Dermis blood vessel endothelial cell (primary cell): ENCODE measurements around the gene TGM6. TPM values are rescaled to one million over a fixed set of nuclear protein-coding genes. Genes with fewer than 3 reads are reported as not detected.

Experiments used
- DNase-seq: peaks from one replicate; pipeline ENCODE4 v3.0.0; 2010
- total RNA-seq: library from RNA; depleted of rRNA; stranded (reverse); fragments of >200 nt; gene quantifications from 2 replicates; pipeline ENCODE4 v1.2.3, GENCODE V29; 2014

Gene TGM6
- total RNA-seq, 1 donor from 2014 or later = not detected

- DNase-seq = no peak
Measured at GRCh38 chr20:2365091-2365490, 15.6 kb upstream of the TGM6 start.

- DNase-seq = no peak
Measured at GRCh38 chr20:2365666-2366065, 15.0 kb upstream of the TGM6 start.

GRCh38 chr20:2368621-2369020 lies 12.1 kb upstream of the TGM6 start:
- DNase-seq = no peak

GRCh38 chr20:2373098-2373497 lies 7.6 kb upstream of the TGM6 start:
- no peak for DNase-seq

GRCh38 chr20:2374346-2375125 lies 6.2 kb upstream of the TGM6 start:
- DNase-seq = no peak

- DNase-seq = no peak
Measured at GRCh38 chr20:2378893-2379292, 1.8 kb upstream of the TGM6 start.

GRCh38 chr20:2379511-2380229 lies 1.0 kb upstream of the TGM6 start:
- no peak for DNase-seq

- no peak for DNase-seq
Measured at GRCh38 chr20:2381303-2381702, 602 bp downstream of the TGM6 start.

GRCh38 chr20:2382833-2383232 lies 2.1 kb downstream of the TGM6 start:
- no peak for DNase-seq

GRCh38 chr20:2385026-2385425 lies 4.3 kb downstream of the TGM6 start:
- no peak for DNase-seq

GRCh38 chr20:2385496-2385895 lies 4.8 kb downstream of the TGM6 start:
- DNase-seq = no peak

- peak; percentile 24 for DNase-seq
Measured at GRCh38 chr20:2386516-2387179, 5.9 kb downstream of the TGM6 start.

GRCh38 chr20:2387180-2387577 lies 6.5 kb downstream of the TGM6 start:
- peak; percentile 33 for DNase-seq

GRCh38 chr20:2387580-2387979 lies 6.9 kb downstream of the TGM6 start:
- DNase-seq = no peak

GRCh38 chr20:2390951-2391675 lies 10.4 kb downstream of the TGM6 start:
- DNase-seq = no peak

GRCh38 chr20:2394411-2395055 lies 13.8 kb downstream of the TGM6 start:
- no peak for DNase-seq

GRCh38 chr20:2395136-2395535 lies 14.4 kb downstream of the TGM6 start:
- no peak for DNase-seq

- DNase-seq = no peak
Measured at GRCh38 chr20:2396241-2396814, 15.6 kb downstream of the TGM6 start.

GRCh38 chr20:2397091-2397490 lies 16.4 kb downstream of the TGM6 start:
- DNase-seq = no peak

GRCh38 chr20:2397595-2398145 lies 17.0 kb downstream of the TGM6 start:
- no peak for DNase-seq

GRCh38 chr20:2398449-2398848 lies 17.7 kb downstream of the TGM6 start:
- DNase-seq = no peak

- no peak for DNase-seq
Measured at GRCh38 chr20:2399390-2399789, 18.7 kb downstream of the TGM6 start.
